HEK293 (cell line): ENCODE measurements around the gene PRPH.

Source experiments
- CTCF ChIA-PET: fragments of 350-600 bp; formaldehyde crosslinking; extraction: SDS; loops from one replicate; lab custom pipeline; 2021; ENCODE audit warnings: antibody characterized with exemption; lab: Yijun Ruan, JAX
- POLR2A ChIA-PET: fragments of 300-600 bp; formaldehyde crosslinking; extraction: SDS; loops from one replicate; lab custom pipeline; 2020; ENCODE audit warnings: antibody characterized with exemption, inconsistent platforms; lab: Yijun Ruan, JAX
- H3K27ac ChIP-seq: fragments of 200-500 bp; sonication (Bioruptor generic); 2 replicates; pipeline ENCODE4 v1.5.1; 2014; ENCODE audit warnings: low read depth, low read length, control low read depth, inconsistent platforms; ENCODE audit errors: extremely low read depth
- H3K36me3 ChIP-seq, 2 experiments: fragments of 200-500 bp in 1 of 2; sonication (Bioruptor generic) in 1 of 2; 1 replicate in 1 of 2; 2 replicates in 1 of 2; pipeline ENCODE4 v1.5.1; 2014 to 2017; ENCODE audit warnings: inconsistent platforms in 2 of 2, low read length in 2 of 2; ENCODE audit not compliant: control insufficient read depth in 2 of 2, insufficient read depth in 1 of 2
- H3K4me1 ChIP-seq: fragments of 200-500 bp; sonication (Bioruptor generic); 2 replicates; pipeline ENCODE4 v1.5.1; 2014; ENCODE audit warnings: mild to moderate bottlenecking, low read length, inconsistent platforms; ENCODE audit not compliant: control insufficient read depth, insufficient read depth
- H3K4me3 ChIP-seq: 2 replicates; pipeline ENCODE4 v1.5.1; 2011; ENCODE audit warnings: low read depth, mild to moderate bottlenecking, control low read depth, low read length, moderate library complexity
- H3K9me3 ChIP-seq: fragments of 200-500 bp; sonication (Bioruptor generic); 2 replicates; pipeline ENCODE4 v1.5.1; 2014; ENCODE audit warnings: low read depth, low read length, inconsistent platforms; ENCODE audit not compliant: control insufficient read depth, insufficient read depth
- FEZF1 ChIP-seq: fragments of 450-650 bp; formaldehyde crosslinking; IDR thresholded peaks from 2 replicates; pipeline ENCODE4 v1.5.1; 2016; ENCODE audit warnings: missing biosample characterization, missing genetic modification characterization
- GLI2 ChIP-seq: fragments of 450-650 bp; formaldehyde crosslinking; IDR thresholded peaks from 2 replicates; pipeline ENCODE4; 2017; ENCODE audit warnings: missing biosample characterization, missing genetic modification characterization, low read depth, borderline replicate concordance
- GLIS1 ChIP-seq: fragments of 450-650 bp; formaldehyde crosslinking; IDR thresholded peaks from 2 replicates; pipeline ENCODE4 v1.5.1; 2016; ENCODE audit warnings: missing biosample characterization, missing genetic modification characterization
- HOXD13 ChIP-seq: sonication (generic); formaldehyde crosslinking; IDR thresholded peaks from 2 replicates; pipeline ENCODE4 v1.8.0; 2022; ENCODE audit warnings: missing genetic modification reagents, borderline replicate concordance
- KLF7 ChIP-seq: fragments of 450-650 bp; formaldehyde crosslinking; IDR thresholded peaks from 2 replicates; pipeline ENCODE4 v1.5.1; 2016; ENCODE audit warnings: missing biosample characterization, missing genetic modification characterization, borderline replicate concordance
- KLF8 ChIP-seq: fragments of 450-650 bp; formaldehyde crosslinking; IDR thresholded peaks from 2 replicates; pipeline ENCODE4 v1.5.1; 2016; ENCODE audit warnings: missing biosample characterization, missing genetic modification characterization
- KLF9 ChIP-seq: fragments of 450-650 bp; formaldehyde crosslinking; IDR thresholded peaks from 2 replicates; pipeline ENCODE4 v1.5.1; 2016; ENCODE audit warnings: missing biosample characterization, missing genetic modification characterization, low read depth
- MYNN ChIP-seq: fragments of 450-650 bp; formaldehyde crosslinking; IDR thresholded peaks from 2 replicates; pipeline ENCODE4 v1.5.1; 2016; ENCODE audit warnings: missing biosample characterization, missing genetic modification characterization, borderline replicate concordance
- TSHZ1 ChIP-seq: fragments of 450-650 bp; formaldehyde crosslinking; IDR thresholded peaks from 2 replicates; pipeline ENCODE4 v1.5.1; 2016; ENCODE audit warnings: missing biosample characterization, missing genetic modification characterization, borderline replicate concordance
- WT1 ChIP-seq: fragments of 450-650 bp; formaldehyde crosslinking; IDR thresholded peaks from 2 replicates; pipeline ENCODE4 v1.5.1; 2016; ENCODE audit warnings: missing biosample characterization, missing genetic modification characterization
- ZBTB17 ChIP-seq: fragments of 450-650 bp; formaldehyde crosslinking; IDR thresholded peaks from 2 replicates; pipeline ENCODE4 v1.5.1; 2016; ENCODE audit warnings: missing biosample characterization, missing genetic modification characterization
- ZBTB7A ChIP-seq: fragments of 450-650 bp; formaldehyde crosslinking; IDR thresholded peaks from 2 replicates; pipeline ENCODE4 v1.5.1; 2016; ENCODE audit warnings: low read depth, missing biosample characterization, missing genetic modification characterization
- ZFP69B ChIP-seq: fragments of 450-650 bp; formaldehyde crosslinking; IDR thresholded peaks from 2 replicates; pipeline ENCODE4 v1.5.1; 2016; ENCODE audit warnings: missing biosample characterization, missing genetic modification characterization
- ZNF155 ChIP-seq: fragments of 450-650 bp; formaldehyde crosslinking; IDR thresholded peaks from 2 replicates; pipeline ENCODE4 v1.5.1; 2016; ENCODE audit warnings: missing biosample characterization, missing genetic modification characterization
- ZNF202 ChIP-seq: fragments of 450-650 bp; formaldehyde crosslinking; IDR thresholded peaks from 2 replicates; pipeline ENCODE4 v1.5.1; 2016; ENCODE audit warnings: missing biosample characterization, missing genetic modification characterization, borderline replicate concordance
- ZNF214 ChIP-seq: fragments of 450-650 bp; formaldehyde crosslinking; IDR thresholded peaks from 2 replicates; pipeline ENCODE4 v1.5.1; 2017; ENCODE audit warnings: missing biosample characterization, mild to moderate bottlenecking, missing genetic modification characterization, borderline replicate concordance
- ZNF221 ChIP-seq: fragments of 450-650 bp; formaldehyde crosslinking; IDR thresholded peaks from 2 replicates; pipeline ENCODE4 v1.5.1; 2017; ENCODE audit warnings: missing biosample characterization, missing genetic modification characterization, borderline replicate concordance
- ZNF335 ChIP-seq: fragments of 450-650 bp; formaldehyde crosslinking; conservative IDR thresholded peaks from 2 replicates; pipeline ENCODE4 v1.5.1; 2016; ENCODE audit warnings: missing biosample characterization, missing genetic modification characterization
- ZNF404 ChIP-seq: fragments of 450-650 bp; formaldehyde crosslinking; IDR thresholded peaks from 2 replicates; pipeline ENCODE4 v1.5.1; 2017; ENCODE audit warnings: missing biosample characterization, missing genetic modification characterization
- ZNF514 ChIP-seq: fragments of 450-650 bp; formaldehyde crosslinking; IDR thresholded peaks from 2 replicates; pipeline ENCODE4 v1.5.1; 2016; ENCODE audit warnings: missing biosample characterization, missing genetic modification characterization
- ZNF521 ChIP-seq: fragments of 450-650 bp; formaldehyde crosslinking; IDR thresholded peaks from 2 replicates; pipeline ENCODE4 v1.5.1; 2017; ENCODE audit warnings: missing biosample characterization, mild to moderate bottlenecking, missing genetic modification characterization
- ZNF600 ChIP-seq: fragments of 450-650 bp; formaldehyde crosslinking; IDR thresholded peaks from 2 replicates; pipeline ENCODE4 v1.5.1; 2016; ENCODE audit warnings: missing biosample characterization, missing genetic modification characterization
- ZNF621 ChIP-seq: fragments of 450-650 bp; formaldehyde crosslinking; IDR thresholded peaks from 2 replicates; pipeline ENCODE4 v1.5.1; 2017; ENCODE audit warnings: missing biosample characterization, missing genetic modification characterization
- ZNF76 ChIP-seq: fragments of 450-650 bp; formaldehyde crosslinking; IDR thresholded peaks from 2 replicates; pipeline ENCODE4; 2016; ENCODE audit warnings: low read depth, missing biosample characterization, missing genetic modification characterization, borderline replicate concordance
- ZNF768 ChIP-seq: fragments of 450-650 bp; formaldehyde crosslinking; IDR thresholded peaks from 2 replicates; pipeline ENCODE4 v1.5.1; 2018; ENCODE audit warnings: missing biosample characterization, mild to moderate bottlenecking, missing genetic modification characterization
- TF ChIP-seq, protein P1 (sequence below): fragments of 450-650 bp; formaldehyde crosslinking; IDR thresholded peaks from 2 replicates; pipeline ENCODE4 v1.5.1; 2016; ENCODE audit warnings: missing biosample characterization, missing genetic modification characterization
- TF ChIP-seq, protein P2 (sequence below): fragments of 450-650 bp; formaldehyde crosslinking; IDR thresholded peaks from 2 replicates; pipeline ENCODE4 v1.5.1; 2016; ENCODE audit warnings: missing biosample characterization, missing genetic modification characterization
- TF ChIP-seq, protein P3 (sequence below): fragments of 450-650 bp; formaldehyde crosslinking; IDR thresholded peaks from 2 replicates; pipeline ENCODE4 v1.5.1; 2017; ENCODE audit warnings: missing biosample characterization, missing genetic modification characterization

Gene PRPH

GRCh38 chr12:49276304-49277290 lies 18.4 kb upstream of the PRPH start:
- Histone ChIP-seq H3K36me3 (peaks cover 19 to 22% of the 10 kb centered on the region in 2 experiments), H3K4me1 (peaks cover 4% of the 10 kb centered on the region; the same call in 1 of the 2 replicates), H3K9me3 (no peaks in the 10 kb centered on the region), H3K27ac (no peak overlapping the region), H3K4me3 (no peak overlapping the region)
- ChIA-PET POLR2A (interaction anchor here (1.2 to 5.6 kb wide), 4 partner anchors 8 to 47 kb away, joined by 3 to 33 read pairs (median 6); partner anchors contain the start of genes TROAP and TUBA1C), CTCF (interaction anchor here (0.6 to 2.2 kb wide), 9 partner anchors 8 to 58 kb away, joined by 3 to 12 read pairs (median 4); no protein-coding TSS in a partner anchor)
- TF ChIP-seq ZNF76 (tag by site-specific recombination) (no peak), ZNF404 (tag by site-specific recombination) (no peak), ZNF600 (tag by site-specific recombination) (peak; percentile 86), ZBTB7A (no peak), GLI2 (no peak), MYNN (tag by site-specific recombination) (no peak), ZNF214 (no peak), ZBTB17 (tag by site-specific recombination) (0 out of 2 replicates have a peak, but pooled peaks have one; percentile 32), ZNF155 (no peak), ZNF768 (no peak), TSHZ1 (tag by site-specific recombination) (no peak), GLIS1 (tag by site-specific recombination) (peak; percentile 84), HOXD13 (CRISPR knock-in tag) (no peak), ZNF514 (tag by site-specific recombination) (no peak), ZNF521 (tag by site-specific recombination) (no peak), KLF8 (tag by site-specific recombination) (no peak), ZNF335 (tag by site-specific recombination) (no peak), KLF7 (tag by site-specific recombination) (no peak), ZNF621 (tag by site-specific recombination) (no peak), ZFP69B (tag by site-specific recombination) (no peak), WT1 (peak; percentile 72), ZNF202 (no peak), ZNF221 (tag by site-specific recombination) (no peak), KLF9 (no peak), FEZF1 (no peak)
- TF ChIP-seq, protein P1, sequence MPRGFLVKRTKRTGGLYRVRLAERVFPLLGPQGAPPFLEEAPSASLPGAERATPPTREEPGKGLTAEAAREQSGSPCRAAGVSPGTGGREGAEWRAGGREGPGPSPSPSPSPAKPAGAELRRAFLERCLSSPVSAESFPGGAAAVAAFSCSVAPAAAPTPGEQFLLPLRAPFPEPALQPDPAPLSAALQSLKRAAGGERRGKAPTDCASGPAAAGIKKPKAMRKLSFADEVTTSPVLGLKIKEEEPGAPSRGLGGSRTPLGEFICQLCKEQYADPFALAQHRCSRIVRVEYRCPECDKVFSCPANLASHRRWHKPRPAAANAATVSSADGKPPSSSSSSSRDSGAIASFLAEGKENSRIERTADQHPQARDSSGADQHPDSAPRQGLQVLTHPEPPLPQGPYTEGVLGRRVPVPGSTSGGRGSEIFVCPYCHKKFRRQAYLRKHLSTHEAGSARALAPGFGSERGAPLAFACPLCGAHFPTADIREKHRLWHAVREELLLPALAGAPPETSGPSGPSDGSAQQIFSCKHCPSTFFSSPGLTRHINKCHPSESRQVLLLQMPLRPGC: no peak
- TF ChIP-seq, protein P2, sequence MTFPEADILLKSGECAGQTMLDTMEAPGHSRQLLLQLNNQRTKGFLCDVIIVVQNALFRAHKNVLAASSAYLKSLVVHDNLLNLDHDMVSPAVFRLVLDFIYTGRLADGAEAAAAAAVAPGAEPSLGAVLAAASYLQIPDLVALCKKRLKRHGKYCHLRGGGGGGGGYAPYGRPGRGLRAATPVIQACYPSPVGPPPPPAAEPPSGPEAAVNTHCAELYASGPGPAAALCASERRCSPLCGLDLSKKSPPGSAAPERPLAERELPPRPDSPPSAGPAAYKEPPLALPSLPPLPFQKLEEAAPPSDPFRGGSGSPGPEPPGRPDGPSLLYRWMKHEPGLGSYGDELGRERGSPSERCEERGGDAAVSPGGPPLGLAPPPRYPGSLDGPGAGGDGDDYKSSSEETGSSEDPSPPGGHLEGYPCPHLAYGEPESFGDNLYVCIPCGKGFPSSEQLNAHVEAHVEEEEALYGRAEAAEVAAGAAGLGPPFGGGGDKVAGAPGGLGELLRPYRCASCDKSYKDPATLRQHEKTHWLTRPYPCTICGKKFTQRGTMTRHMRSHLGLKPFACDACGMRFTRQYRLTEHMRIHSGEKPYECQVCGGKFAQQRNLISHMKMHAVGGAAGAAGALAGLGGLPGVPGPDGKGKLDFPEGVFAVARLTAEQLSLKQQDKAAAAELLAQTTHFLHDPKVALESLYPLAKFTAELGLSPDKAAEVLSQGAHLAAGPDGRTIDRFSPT (tag by site-specific recombination): no peak
- TF ChIP-seq, protein P3, sequence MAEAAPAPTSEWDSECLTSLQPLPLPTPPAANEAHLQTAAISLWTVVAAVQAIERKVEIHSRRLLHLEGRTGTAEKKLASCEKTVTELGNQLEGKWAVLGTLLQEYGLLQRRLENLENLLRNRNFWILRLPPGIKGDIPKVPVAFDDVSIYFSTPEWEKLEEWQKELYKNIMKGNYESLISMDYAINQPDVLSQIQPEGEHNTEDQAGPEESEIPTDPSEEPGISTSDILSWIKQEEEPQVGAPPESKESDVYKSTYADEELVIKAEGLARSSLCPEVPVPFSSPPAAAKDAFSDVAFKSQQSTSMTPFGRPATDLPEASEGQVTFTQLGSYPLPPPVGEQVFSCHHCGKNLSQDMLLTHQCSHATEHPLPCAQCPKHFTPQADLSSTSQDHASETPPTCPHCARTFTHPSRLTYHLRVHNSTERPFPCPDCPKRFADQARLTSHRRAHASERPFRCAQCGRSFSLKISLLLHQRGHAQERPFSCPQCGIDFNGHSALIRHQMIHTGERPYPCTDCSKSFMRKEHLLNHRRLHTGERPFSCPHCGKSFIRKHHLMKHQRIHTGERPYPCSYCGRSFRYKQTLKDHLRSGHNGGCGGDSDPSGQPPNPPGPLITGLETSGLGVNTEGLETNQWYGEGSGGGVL: 0 out of 2 replicates have a peak, but pooled peaks have one; percentile 24
